ENCODE results near the gene MOK.

The MOK gene

GRCh38 chr14:102282751-102283465, 22.1 kb downstream of the MOK start:
- no peaks in the 10 kb centered on the region for H3K79me1 ChIP-seq (ENCODE audit: low read length)

GRCh38 chr14:102280376-102280962, 24.5 kb downstream of the MOK start:
- Histone ChIP-seq H3K27ac (ENCODE audit: low read depth, low read length) (no peak overlapping the region), H3K14ac (ENCODE audit: low read length) (no peak overlapping the region), H3K4me3 (ENCODE audit: low read depth, low read length) (no peak overlapping the region), H3K23ac (ENCODE audit: low read length) (no peak overlapping the region), H2BK120ac (ENCODE audit: insufficient read depth, low read length, poor library complexity) (no peak overlapping the region), H3K27me3 (ENCODE audit: insufficient read depth, low read length) (no peaks in the 10 kb centered on the region), H3K79me2 (ENCODE audit: control insufficient read depth, insufficient read depth, low read length, poor library complexity) (no peaks in the 10 kb centered on the region), H3K4me1 (ENCODE audit: control insufficient read depth in 1 of 2, insufficient read depth in 2 of 2, low read length in 2 of 2) (peaks cover 7 to 16% of the 10 kb centered on the region in 2 experiments), H2BK12ac (ENCODE audit: low read length) (no peak overlapping the region), H3K36me3 (ENCODE audit: control insufficient read depth in 1 of 2, insufficient read depth in 2 of 2, low read length in 2 of 2) (no peaks in the 10 kb centered on the region), H2AFZ (ENCODE audit: insufficient read depth, low read length, poor library complexity) (no peak overlapping the region), H2AK5ac (ENCODE audit: low read length) (no peak overlapping the region), H4K8ac (ENCODE audit: low read depth, low read length) (no peak overlapping the region), H3K18ac (ENCODE audit: low read length) (no peak overlapping the region), H3K4me2 (ENCODE audit: low read length) (no peak overlapping the region), H2BK5ac (ENCODE audit: low read depth, low read length, poor library complexity) (no peak overlapping the region), H3K4ac (ENCODE audit: low read depth, low read length) (no peak overlapping the region), H3K9me3 (ENCODE audit: insufficient read depth, low read depth, low read length) (peaks cover 2% of the 10 kb centered on the region), H3K79me1 (ENCODE audit: low read length) (no peaks in the 10 kb centered on the region), H3K9ac (ENCODE audit: low read length) (no peak overlapping the region), H4K91ac (ENCODE audit: low read depth, low read length) (no peak overlapping the region), H4K12ac (ENCODE audit: low read depth, low read length) (no peak overlapping the region)
- peak; percentile 97 to 99 for DNase-seq
- WGBS (ENCODE audit: extremely low coverage, insufficient coverage, insufficient read length), result no CpG with 5 or more reads among the region's 8 CpGs

More at GRCh38 chr14:102282751-102283465, 22.1 kb downstream of the MOK start:
- no peaks in the 10 kb centered on the region for H3K79me2 ChIP-seq (ENCODE audit: control insufficient read depth, insufficient read depth, low read length, poor library complexity)
- no peak overlapping the region for H3K14ac ChIP-seq (ENCODE audit: low read length)
- no peak overlapping the region for H2BK120ac ChIP-seq (ENCODE audit: insufficient read depth, low read length, poor library complexity)
- DNase-seq, result no peak
- H3K9me3 ChIP-seq (ENCODE audit: insufficient read depth, low read depth, low read length), result peaks cover 2% of the 10 kb centered on the region
- no peak overlapping the region for H3K4me3 ChIP-seq (ENCODE audit: low read depth, low read length)
- no peak overlapping the region for H2AK5ac ChIP-seq (ENCODE audit: low read length)
- no peak overlapping the region for H3K23ac ChIP-seq (ENCODE audit: low read length)
- no CpG with 5 or more reads among the region's 9 CpGs for WGBS (ENCODE audit: extremely low coverage, insufficient coverage, insufficient read length)
- no peak overlapping the region for H4K8ac ChIP-seq (ENCODE audit: low read depth, low read length)
- no peak overlapping the region for H2BK5ac ChIP-seq (ENCODE audit: low read depth, low read length, poor library complexity)
- H3K27ac ChIP-seq (ENCODE audit: low read depth, low read length), result no peak overlapping the region
- H4K91ac ChIP-seq (ENCODE audit: low read depth, low read length), result no peak overlapping the region
- H3K36me3 ChIP-seq (ENCODE audit: control insufficient read depth in 1 of 2, insufficient read depth in 2 of 2, low read length in 2 of 2), result no peaks in the 10 kb centered on the region
- H3K18ac ChIP-seq (ENCODE audit: low read length), result no peak overlapping the region
- no peak overlapping the region for H3K9ac ChIP-seq (ENCODE audit: low read length)
- no peak overlapping the region for H3K4me2 ChIP-seq (ENCODE audit: low read length)
- no peak overlapping the region for H4K12ac ChIP-seq (ENCODE audit: low read depth, low read length)
- no peak overlapping the region for H3K4ac ChIP-seq (ENCODE audit: low read depth, low read length)
- H3K4me1 ChIP-seq (ENCODE audit: control insufficient read depth in 1 of 2, insufficient read depth in 2 of 2, low read length in 2 of 2), result peaks cover 7 to 16% of the 10 kb centered on the region in 2 experiments
- no peaks in the 10 kb centered on the region for H3K27me3 ChIP-seq (ENCODE audit: insufficient read depth, low read length)
- H2BK12ac ChIP-seq (ENCODE audit: low read length), result no peak overlapping the region
- H2AFZ ChIP-seq (ENCODE audit: insufficient read depth, low read length, poor library complexity), result no peak overlapping the region

GRCh38 chr14:102279688-102280348, 25.1 kb downstream of the MOK start:
- Histone ChIP-seq H3K4me2 (ENCODE audit: low read length) (no peak overlapping the region), H3K79me2 (ENCODE audit: control insufficient read depth, insufficient read depth, low read length, poor library complexity) (no peaks in the 10 kb centered on the region), H3K14ac (ENCODE audit: low read length) (no peak overlapping the region), H2BK5ac (ENCODE audit: low read depth, low read length, poor library complexity) (no peak overlapping the region), H3K79me1 (ENCODE audit: low read length) (no peaks in the 10 kb centered on the region), H2AFZ (ENCODE audit: insufficient read depth, low read length, poor library complexity) (no peak overlapping the region), H2AK5ac (ENCODE audit: low read length) (no peak overlapping the region), H3K18ac (ENCODE audit: low read length) (no peak overlapping the region), H3K9me3 (ENCODE audit: insufficient read depth, low read depth, low read length) (peaks cover 2% of the 10 kb centered on the region), H4K12ac (ENCODE audit: low read depth, low read length) (no peak overlapping the region), H2BK12ac (ENCODE audit: low read length) (no peak overlapping the region), H3K27ac (ENCODE audit: low read depth, low read length) (no peak overlapping the region), H4K91ac (ENCODE audit: low read depth, low read length) (no peak overlapping the region), H3K4me3 (ENCODE audit: low read depth, low read length) (no peak overlapping the region), H3K36me3 (ENCODE audit: control insufficient read depth in 1 of 2, insufficient read depth in 2 of 2, low read length in 2 of 2) (no peaks in the 10 kb centered on the region), H3K27me3 (ENCODE audit: insufficient read depth, low read length) (no peaks in the 10 kb centered on the region), H3K23ac (ENCODE audit: low read length) (no peak overlapping the region), H4K8ac (ENCODE audit: low read depth, low read length) (no peak overlapping the region), H3K9ac (ENCODE audit: low read length) (no peak overlapping the region), H3K4ac (ENCODE audit: low read depth, low read length) (no peak overlapping the region), H2BK120ac (ENCODE audit: insufficient read depth, low read length, poor library complexity) (no peak overlapping the region), H3K4me1 (ENCODE audit: control insufficient read depth in 1 of 2, insufficient read depth in 2 of 2, low read length in 2 of 2) (peaks cover 7 to 16% of the 10 kb centered on the region in 2 experiments)
- WGBS (ENCODE audit: extremely low coverage, insufficient coverage, insufficient read length), result no CpG with 5 or more reads among the region's 8 CpGs
- peak; percentile 87 to 88 for DNase-seq

- H3K23ac ChIP-seq (ENCODE audit: low read length), result no peak overlapping the region
- peaks cover 2% of the 10 kb centered on the region for H3K9me3 ChIP-seq (ENCODE audit: insufficient read depth, low read depth, low read length)
- H2BK5ac ChIP-seq (ENCODE audit: low read depth, low read length, poor library complexity), result no peak overlapping the region
- no peaks in the 10 kb centered on the region for H3K79me1 ChIP-seq (ENCODE audit: low read length)
- H3K4me3 ChIP-seq (ENCODE audit: low read depth, low read length), result no peak overlapping the region
- no peak overlapping the region for H3K4me2 ChIP-seq (ENCODE audit: low read length)
- H2AK5ac ChIP-seq (ENCODE audit: low read length), result no peak overlapping the region
- H4K8ac ChIP-seq (ENCODE audit: low read depth, low read length), result no peak overlapping the region
- H3K36me3 ChIP-seq (ENCODE audit: control insufficient read depth in 1 of 2, insufficient read depth in 2 of 2, low read length in 2 of 2), result no peaks in the 10 kb centered on the region
- no CpG with 5 or more reads among the region's 3 CpGs for WGBS (ENCODE audit: extremely low coverage, insufficient coverage, insufficient read length)
- H3K27me3 ChIP-seq (ENCODE audit: insufficient read depth, low read length), result no peaks in the 10 kb centered on the region
- no peak overlapping the region for H3K9ac ChIP-seq (ENCODE audit: low read length)
- no peak overlapping the region for H3K18ac ChIP-seq (ENCODE audit: low read length)
- no peak overlapping the region for H2BK120ac ChIP-seq (ENCODE audit: insufficient read depth, low read length, poor library complexity)
- H3K27ac ChIP-seq (ENCODE audit: low read depth, low read length), result no peak overlapping the region
- DNase-seq, result no peak
- peaks cover 7 to 16% of the 10 kb centered on the region in 2 experiments for H3K4me1 ChIP-seq (ENCODE audit: control insufficient read depth in 1 of 2, insufficient read depth in 2 of 2, low read length in 2 of 2)
- no peaks in the 10 kb centered on the region for H3K79me2 ChIP-seq (ENCODE audit: control insufficient read depth, insufficient read depth, low read length, poor library complexity)
- no peak overlapping the region for H2AFZ ChIP-seq (ENCODE audit: insufficient read depth, low read length, poor library complexity)
- no peak overlapping the region for H2BK12ac ChIP-seq (ENCODE audit: low read length)
- no peak overlapping the region for H3K4ac ChIP-seq (ENCODE audit: low read depth, low read length)
- H3K14ac ChIP-seq (ENCODE audit: low read length), result no peak overlapping the region
- no peak overlapping the region for H4K12ac ChIP-seq (ENCODE audit: low read depth, low read length)
- H4K91ac ChIP-seq (ENCODE audit: low read depth, low read length), result no peak overlapping the region
Measured at GRCh38 chr14:102279282-102279681, 25.7 kb downstream of the MOK start.

Measured in trophoblast cell (in vitro differentiated cells and primary cell).